Activated CD4-positive, alpha-beta T cell treated with anti-CD3 and anti-CD28 coated beads, Interleukin-2, amount 50 U/mL, for 48 hours (primary cell): ENCODE data around the gene RAB34.
A peak's percentile ranks its signal among the peaks of the same experiment; 100 is the strongest.
"Not testable (repeated sequence)": the region's sequence is repeated elsewhere in the genome, so short reads cannot be mapped to it uniquely, and the experiment has no call there.

Experiments used
- DNase-seq, 2 experiments: peaks; one replicate each; pipeline ENCODE4 v3.0.0-alpha.2; 2020

RAB34 gene

GRCh38 chr17:28726627-28727491, 9.2 kb upstream of the RAB34 start:
- peak; percentile 96 to 97 for DNase-seq

DNA sequence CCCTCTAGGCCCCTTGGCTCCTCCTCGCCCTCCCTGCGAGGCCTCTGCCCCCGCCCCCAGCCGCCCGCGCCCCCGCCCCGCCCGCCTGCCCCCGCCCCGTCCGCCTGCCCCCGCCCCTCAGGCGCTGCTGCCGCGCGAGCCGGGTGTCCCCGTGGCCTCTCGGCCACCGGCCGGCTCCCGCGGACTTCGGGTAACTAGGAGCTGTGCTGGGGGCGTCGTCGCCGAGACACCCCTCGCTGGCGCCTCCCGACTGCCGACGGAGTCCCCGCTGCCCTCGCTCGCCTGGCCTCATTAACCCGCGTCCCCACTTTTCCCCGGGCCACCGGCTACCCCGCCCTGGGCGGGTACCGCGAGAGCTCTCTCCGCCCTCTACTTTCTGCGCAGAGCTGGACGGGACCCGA, 8.6 kb upstream of the RAB34 start, which contains the start of gene TLCD1:
TSS of gene TLCD1 (minus strand) at position 8 of the 401 bp plus-strand sequence. CDS start 136 bp downstream, outside the sequence.
- DNase-seq: peak; percentile 82 to 85

DNA sequence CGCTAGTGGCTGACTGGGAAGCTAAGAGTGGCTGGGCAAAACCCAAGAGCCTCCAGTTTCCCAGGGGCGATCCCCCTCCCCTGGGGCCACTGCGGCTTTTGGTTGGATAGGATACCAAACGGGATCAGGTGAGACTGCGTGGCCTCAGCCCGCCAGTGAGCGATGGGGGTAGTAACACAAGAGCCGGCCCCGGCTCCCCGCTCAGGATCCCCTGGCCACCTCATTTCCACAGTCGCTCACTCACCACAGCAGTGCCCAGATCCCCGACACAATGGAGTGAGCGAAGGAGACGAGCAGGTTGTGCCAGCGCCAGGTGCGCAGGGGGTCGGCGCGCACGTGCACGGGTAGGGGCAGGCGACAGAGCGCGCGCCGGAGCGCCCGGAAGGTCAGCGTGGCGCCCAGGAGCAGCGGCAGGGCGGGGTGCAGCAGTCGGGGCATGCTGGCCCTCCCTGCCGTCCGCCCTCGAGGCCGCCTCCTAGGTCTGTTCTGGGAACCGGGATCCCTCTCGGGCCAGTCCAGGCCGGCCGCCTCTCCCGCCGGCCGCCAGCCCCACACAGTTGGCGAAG, 8.1 kb upstream of the RAB34 start:
- peak; percentile 74 to 77 for DNase-seq

- DNase-seq: peak in 1 of 2 experiments; percentile 59
Measured at GRCh38 chr17:28725166-28725659, 7.5 kb upstream of the RAB34 start.

GRCh38 chr17:28724500-28725165, 7.0 kb upstream of the RAB34 start:
- DNase-seq: peak in 1 of 2 experiments; percentile 34

- DNase-seq: not testable (repeated sequence)
Measured at GRCh38 chr17:28723836-28724499, 6.3 kb upstream of the RAB34 start.

- DNase-seq: no peak
Measured at GRCh38 chr17:28723159-28723835, 5.6 kb upstream of the RAB34 start.

DNA sequence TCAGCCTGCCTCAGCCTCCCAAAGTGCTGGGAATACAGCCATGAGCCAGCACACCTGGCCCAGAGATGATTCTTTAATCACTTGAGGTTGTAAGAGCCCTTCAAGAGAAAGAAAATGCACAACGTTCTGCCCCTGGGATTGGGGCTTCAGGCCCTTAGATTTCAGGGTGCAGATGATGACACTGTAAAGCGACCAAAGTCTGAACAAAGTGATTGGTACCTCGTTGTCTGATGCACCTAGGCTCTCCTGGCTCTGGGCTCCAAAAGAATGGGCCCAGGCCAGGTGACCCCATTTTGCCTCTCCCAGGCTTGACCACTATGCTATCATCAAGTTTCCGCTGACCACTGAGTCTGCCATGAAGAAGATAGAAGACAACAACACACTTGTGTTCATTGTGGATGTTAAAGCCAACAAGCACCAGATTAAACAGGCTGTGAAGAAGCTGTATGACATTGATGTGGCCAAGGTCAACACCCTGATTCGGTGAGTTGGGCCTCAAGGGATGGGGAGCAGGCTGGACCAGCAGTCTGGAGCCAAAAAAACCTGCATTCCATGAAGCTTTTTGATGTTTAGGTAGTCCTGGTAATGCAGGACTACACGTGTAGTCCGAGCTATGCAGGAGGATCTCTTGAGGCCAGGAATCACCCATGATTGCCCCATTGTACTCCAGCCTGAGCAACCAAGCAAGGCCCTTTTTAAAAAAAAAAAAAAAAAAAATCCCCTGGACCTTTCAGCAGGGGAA, 4.9 kb upstream of the RAB34 start:
- no peak for DNase-seq

- peak in 1 of 2 experiments; percentile 33 for DNase-seq
Measured at GRCh38 chr17:28720997-28721329, 3.3 kb upstream of the RAB34 start.

DNA sequence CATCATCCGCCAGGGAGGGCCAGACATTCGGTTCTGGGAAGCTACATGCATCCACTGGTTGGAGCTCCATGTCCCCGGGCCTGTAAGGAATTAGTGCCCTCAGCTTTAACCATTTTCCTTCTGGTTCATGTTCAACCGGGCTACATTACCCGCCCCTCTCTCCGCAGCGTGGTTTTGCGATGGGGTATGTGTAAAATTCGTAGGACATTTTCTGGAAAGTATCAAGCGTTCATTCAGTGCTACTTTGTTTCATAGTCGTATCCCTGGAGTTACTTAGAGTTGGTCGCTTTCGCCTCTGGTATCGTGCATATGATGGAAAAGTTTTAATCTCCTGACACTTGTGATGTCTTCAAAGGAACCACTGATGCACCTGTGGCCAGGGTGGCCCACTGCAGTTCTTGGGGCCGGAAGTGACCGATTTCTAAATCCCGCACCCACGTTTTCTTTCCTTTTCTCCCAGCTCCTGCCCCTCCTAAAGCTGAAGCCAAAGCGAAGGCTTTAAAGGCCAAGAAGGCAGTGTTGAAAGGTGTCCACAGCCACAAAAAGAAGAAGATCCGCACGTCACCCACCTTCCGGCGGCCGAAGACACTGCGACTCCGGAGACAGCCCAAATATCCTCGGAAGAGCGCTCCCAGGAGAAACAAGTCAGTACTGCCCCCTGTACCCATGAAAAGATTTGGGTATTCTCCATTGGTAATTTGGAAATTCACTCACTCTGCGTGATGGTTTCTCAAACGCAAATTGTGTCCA, 2.8 kb upstream of the RAB34 start:
- peak; percentile 50 to 65 for DNase-seq

- no peak for DNase-seq
Measured at GRCh38 chr17:28719021-28719433, 1.4 kb upstream of the RAB34 start.

DNA sequence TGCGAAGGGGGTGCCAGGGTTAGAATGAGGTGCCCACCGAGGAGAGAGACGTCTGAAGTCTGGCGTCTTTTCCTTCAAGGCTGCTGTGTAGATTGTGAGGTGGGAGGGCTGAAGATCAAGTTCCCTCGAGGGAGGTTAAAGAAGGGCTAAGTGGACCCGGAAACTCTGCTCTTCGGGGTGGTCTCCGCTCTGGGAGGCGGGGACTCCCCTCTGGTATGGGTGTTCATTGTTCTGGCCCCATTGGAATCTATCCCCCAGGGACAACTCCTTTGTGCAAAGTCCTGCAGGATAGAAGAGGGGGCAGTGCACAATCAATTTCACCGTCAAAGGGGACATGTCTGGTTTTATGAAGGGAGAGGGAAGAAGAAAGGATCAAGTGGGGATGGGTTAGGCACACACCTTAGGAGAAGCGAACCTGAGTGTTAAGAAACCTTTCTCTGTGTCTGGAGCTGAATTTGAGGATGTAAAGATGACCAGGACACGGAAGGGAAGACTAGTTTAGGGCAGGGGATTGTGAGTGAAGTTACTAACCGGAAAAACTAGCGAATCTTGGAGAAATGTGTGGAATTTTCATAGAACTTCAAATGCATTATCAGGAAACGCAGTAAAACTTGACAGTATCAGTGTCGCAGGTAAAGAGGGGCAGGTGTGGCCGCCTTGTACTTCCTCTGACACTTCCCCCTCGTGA, 809 bp upstream of the RAB34 start:
- no peak for DNase-seq

- DNase-seq: no peak
Measured at GRCh38 chr17:28716740-28717577, 709 bp downstream of the RAB34 start.

GRCh38 chr17:28715217-28715616, 2.5 kb downstream of the RAB34 start:
- DNase-seq: no peak

DNA sequence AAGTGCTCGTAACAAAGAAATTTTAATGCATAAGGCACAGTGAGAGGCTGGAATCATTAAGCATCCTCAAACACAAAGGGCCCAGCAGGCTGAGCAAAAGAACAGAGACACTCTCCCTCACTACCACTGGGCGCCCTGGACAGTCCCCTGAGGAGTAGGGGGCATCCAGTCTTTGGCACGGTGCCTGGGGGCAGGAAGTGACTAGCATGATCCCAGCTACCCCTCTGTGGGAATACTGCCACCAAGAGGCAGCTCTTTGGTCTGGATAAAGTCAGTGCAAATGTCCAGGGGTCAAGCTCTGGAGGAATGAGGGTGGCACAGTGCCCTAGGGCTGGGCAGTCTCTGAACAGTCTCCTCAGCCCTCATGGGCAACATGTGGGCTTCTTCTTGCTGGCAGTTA, 3.4 kb downstream of the RAB34 start:
- DNase-seq: no peak

GRCh38 chr17:28712705-28713415, 4.8 kb downstream of the RAB34 start:
- no peak for DNase-seq

DNA sequence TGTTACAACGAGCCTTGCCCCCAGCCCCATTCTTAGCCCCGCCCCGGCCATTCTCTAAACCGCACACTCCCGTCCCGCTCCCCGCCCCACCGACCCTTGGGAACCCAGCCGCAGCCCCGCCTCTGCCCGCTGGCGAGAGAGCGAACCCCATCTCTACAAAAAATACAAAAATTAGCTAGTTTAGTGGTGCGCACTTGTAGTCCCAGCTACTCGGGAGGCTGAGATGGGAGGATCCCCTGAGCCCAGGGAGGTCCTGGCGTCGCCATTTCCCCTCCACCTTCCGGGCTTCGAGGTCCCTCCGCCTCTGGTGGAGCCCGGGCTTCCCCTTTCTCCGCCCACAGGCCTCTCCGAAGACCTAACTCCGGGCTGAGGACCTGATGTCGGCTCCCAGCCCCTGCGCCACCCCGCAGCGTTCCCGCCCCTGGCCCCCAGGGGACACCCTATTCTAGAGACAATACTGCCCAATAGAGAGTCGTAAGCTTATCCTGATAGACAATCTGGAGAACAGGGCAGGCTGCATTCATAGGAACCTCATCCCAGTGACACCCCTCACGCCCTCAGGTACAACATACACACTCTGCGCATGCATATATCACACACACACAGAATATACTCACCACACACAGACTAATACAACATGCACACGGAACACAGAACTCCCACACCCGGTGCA, 5.5 kb downstream of the RAB34 start:
- DNase-seq: peak; percentile 75 to 79

GRCh38 chr17:28711723-28712031, 6.0 kb downstream of the RAB34 start, which contains the start of gene PROCA1:
Gene PROCA1, minus strand, starts transcription at chr17:28711888. Its CDS starts 228 bp downstream, at chr17:28711660.
- no peak for DNase-seq
